Activated CD8-positive, alpha-beta T cell treated with anti-CD3 and anti-CD28 coated beads for 36 hours (primary cell): ENCODE data around the gene NOL4L. TPM values are rescaled to one million over a fixed set of nuclear protein-coding genes. Genes with fewer than 3 reads are reported as not detected.

Source experiments
- ATAC-seq: fragments of 200-7000 bp; cut with Tn5 transposase; one replicate; pipeline ENCODE4 v1.10.0; 2021; ENCODE audit warnings: mild to moderate bottlenecking, moderate library complexity
- CTCF ChIA-PET: fragments of 350-600 bp; sonication (Branson Sonifier 250); formaldehyde crosslinking; loops from one replicate; lab custom pipeline; 2021; ENCODE audit warnings: antibody characterized with exemption; lab: Charles Lee
- POLR2A ChIA-PET: fragments of 350-600 bp; sonication (Branson Sonifier 250); formaldehyde crosslinking; loops from one replicate; lab custom pipeline; 2021; ENCODE audit warnings: antibody characterized with exemption; lab: Charles Lee
- DNase-seq: peaks from one replicate; pipeline ENCODE4 v3.0.0-alpha.2; 2020
- H3K27ac Mint-ChIP-seq: one replicate; pipeline ENCODE4 v1.8.0; 2021; ENCODE audit warnings: mild to moderate bottlenecking, mixed read lengths
- H3K27me3 Mint-ChIP-seq: one replicate; pipeline ENCODE4 v1.8.0; 2021; ENCODE audit warnings: mixed read lengths
- H3K36me3 Mint-ChIP-seq: one replicate; pipeline ENCODE4 v1.8.0; 2021; ENCODE audit warnings: low read depth, mixed read lengths
- H3K4me1 Mint-ChIP-seq: one replicate; pipeline ENCODE4 v1.8.0; 2021; ENCODE audit warnings: low read depth, mixed read lengths
- H3K4me3 Mint-ChIP-seq: one replicate; pipeline ENCODE4 v1.8.0; 2021; ENCODE audit warnings: mild to moderate bottlenecking, moderate library complexity, mixed read lengths
- H3K9me3 Mint-ChIP-seq: one replicate; pipeline ENCODE4 v1.8.0; 2021; ENCODE audit warnings: mixed read lengths
- CTCF ChIP-seq: fragments of 200-600 bp; IDR thresholded peaks from one replicate; pipeline ENCODE4 v1.8.0; 2022; ENCODE audit warnings: antibody characterized with exemption, mild to moderate bottlenecking
- intact Hi-C: fragments of 100-400 bp; cut with micrococcal nuclease; formaldehyde crosslinking; loops from one replicate; pipeline ENCODE4 v1.10.0; 2022
- total RNA-seq, 2 experiments: library from RNA; stranded (reverse); gene quantifications; one replicate each; pipeline ENCODE4 v1.2.3, GENCODE V29; 2021

Gene NOL4L
- total RNA-seq, 2 experiments from 2014 or later: 23.3 to 23.9 TPM

GRCh38 chr20:32610472-32611218, 25.5 kb upstream of the NOL4L start:
- no peak overlapping the region for H3K4me3 Mint-ChIP-seq
- TF ChIP-seq CTCF: no peak
- no peaks in the 10 kb centered on the region for H3K9me3 Mint-ChIP-seq
- POLR2A ChIA-PET: interaction anchor here (1.0 to 1.4 kb wide), 3 partner anchors 9 to 17 kb away, joined by 3 to 4 read pairs (median 3); no protein-coding TSS in a partner anchor
- ATAC-seq (no peak), DNase-seq (no peak)
- no peak overlapping the region for H3K27ac Mint-ChIP-seq
- no peaks in the 10 kb centered on the region for H3K36me3 Mint-ChIP-seq
- no peaks in the 10 kb centered on the region for H3K4me1 Mint-ChIP-seq
- no peaks in the 10 kb centered on the region for H3K27me3 Mint-ChIP-seq
- intact Hi-C loops: no loop called here
- CTCF ChIA-PET: interaction anchor here (1.8 to 2.1 kb wide), 2 partner anchors 42 to 89 kb away, joined by 6 to 10 read pairs; no protein-coding TSS in a partner anchor

GRCh38 chr20:32609993-32610392, 24.9 kb upstream of the NOL4L start:
- Mint-ChIP-seq H3K4me3 (no peak overlapping the region), H3K9me3 (no peaks in the 10 kb centered on the region), H3K27ac (no peak overlapping the region), H3K4me1 (no peaks in the 10 kb centered on the region), H3K36me3 (no peaks in the 10 kb centered on the region), H3K27me3 (no peaks in the 10 kb centered on the region)
- no peak for TF ChIP-seq CTCF
- intact Hi-C loops: no loop called here
- ChIA-PET CTCF (no interaction called here), POLR2A (no interaction called here)
- no peak for ATAC-seq
- no peak for DNase-seq

GRCh38 chr20:32609111-32609773, 24.1 kb upstream of the NOL4L start:
- H3K27me3 Mint-ChIP-seq: no peaks in the 10 kb centered on the region
- ATAC-seq (no peak), DNase-seq (no peak)
- no peak overlapping the region for H3K4me3 Mint-ChIP-seq
- intact Hi-C loops: no loop called here
- TF ChIP-seq CTCF: no peak
- CTCF ChIA-PET: interaction anchor here (1.7 kb wide), 1 partner anchor 44 kb away, joined by 5 read pairs; no protein-coding TSS in a partner anchor
- H3K4me1 Mint-ChIP-seq: no peaks in the 10 kb centered on the region
- POLR2A ChIA-PET: interaction anchor here (1.1 kb wide), 1 partner anchor 22 kb away, joined by 3 read pairs; no protein-coding TSS in a partner anchor
- no peaks in the 10 kb centered on the region for H3K9me3 Mint-ChIP-seq
- H3K36me3 Mint-ChIP-seq: no peaks in the 10 kb centered on the region
- H3K27ac Mint-ChIP-seq: no peak overlapping the region

- POLR2A ChIA-PET: interaction anchor here (1.1 kb wide), 1 partner anchor 22 kb away, joined by 3 read pairs; no protein-coding TSS in a partner anchor
- CTCF ChIA-PET: interaction anchor here (1.7 kb wide), 1 partner anchor 44 kb away, joined by 5 read pairs; no protein-coding TSS in a partner anchor
- ATAC-seq: no peak
- Mint-ChIP-seq H3K9me3 (no peaks in the 10 kb centered on the region), H3K36me3 (no peaks in the 10 kb centered on the region), H3K4me3 (no peak overlapping the region), H3K4me1 (no peaks in the 10 kb centered on the region), H3K27me3 (no peaks in the 10 kb centered on the region), H3K27ac (no peak overlapping the region)
- no peak for TF ChIP-seq CTCF
- no peak for DNase-seq
- intact Hi-C loops: no loop called here
These were observed 23.5 kb upstream of the NOL4L start for GRCh38 chr20:32608664-32609015.
